ENCODE results near the gene GPANK1.
A peak's percentile ranks its signal among the peaks of the same experiment; 100 is the strongest.

GPANK1 gene

GRCh38 chr6:31662124-31662723 lies 2.6 kb downstream of the GPANK1 start:
- DNase-seq (ENCODE audit: low read depth) = no peak

GRCh38 chr6:31661262-31662123 lies 3.3 kb downstream of the GPANK1 start:
- no peak for DNase-seq (ENCODE audit: low read depth)

GRCh38 chr6:31660381-31661261 lies 4.2 kb downstream of the GPANK1 start, which contains the start of gene C6orf47:
C6orf47 (minus strand) TSS chr6:31660778; CDS start chr6:31659947, 831 bp downstream.
- peak; percentile 78 for DNase-seq (ENCODE audit: low read depth)

- peak; percentile 19 for DNase-seq (ENCODE audit: low read depth)
Measured at GRCh38 chr6:31659649-31660380, 5.0 kb downstream of the GPANK1 start.

- no peak for DNase-seq (ENCODE audit: low read depth)
Measured at GRCh38 chr6:31658983-31659648, 5.7 kb downstream of the GPANK1 start.

GRCh38 chr6:31658158-31658688 lies 6.6 kb downstream of the GPANK1 start:
- no peak for DNase-seq (ENCODE audit: low read depth)

- DNase-seq (ENCODE audit: low read depth) = no peak
Measured at GRCh38 chr6:31657406-31658157, 7.2 kb downstream of the GPANK1 start.

- DNase-seq (ENCODE audit: low read depth) = no peak
Measured at GRCh38 chr6:31655349-31656237, 9.2 kb downstream of the GPANK1 start, which contains the start of gene APOM. APOM (plus strand) TSS chr6:31655894; CDS start chr6:31655967, 73 bp downstream.

- no peak for DNase-seq (ENCODE audit: low read depth)
Measured at GRCh38 chr6:31654574-31655348, 10.0 kb downstream of the GPANK1 start.

GRCh38 chr6:31652925-31653724 lies 11.7 kb downstream of the GPANK1 start:
- no peak for DNase-seq (ENCODE audit: low read depth)

- peak; percentile 86 for DNase-seq (ENCODE audit: low read depth)
Measured at GRCh38 chr6:31651602-31652191, 13.1 kb downstream of the GPANK1 start.

GRCh38 chr6:31645325-31645724 lies 19.5 kb downstream of the GPANK1 start:
- no peak for DNase-seq (ENCODE audit: low read depth)

GRCh38 chr6:31643818-31644454 lies 20.9 kb downstream of the GPANK1 start:
- DNase-seq (ENCODE audit: low read depth) = no peak

- DNase-seq (ENCODE audit: low read depth) = no peak
Measured at GRCh38 chr6:31642798-31643570, 21.8 kb downstream of the GPANK1 start.

- no peak for DNase-seq (ENCODE audit: low read depth)
Measured at GRCh38 chr6:31641370-31641769, 23.4 kb downstream of the GPANK1 start.

- DNase-seq (ENCODE audit: low read depth) = no peak
Measured at GRCh38 chr6:31640612-31641011, 24.2 kb downstream of the GPANK1 start.

All from fibroblast of gingiva (primary cell).